Stomach (tissue), 4 donors: ENCODE measurements around the gene SCYL2.
"Not testable (repeated sequence)": the region's sequence is repeated elsewhere in the genome, so short reads cannot be mapped to it uniquely, and the experiment has no call there.

Experiments
- POLR2A ChIP-seq, 4 donors: fragments of 450-650 bp; IDR thresholded peaks; one replicate each; pipeline ENCODE4 v1.6.1; 2016; ENCODE audit warnings: antibody characterized with exemption in 4 of 4, control low read depth in 2 of 4, mild to moderate bottlenecking in 1 of 4, moderate library complexity in 1 of 4
- TF ChIP-seq, protein P1 (sequence below), 7 experiments: fragments of 450-650 bp in 4 of 7; fragments of 200-600 bp in 3 of 7; sonication (generic) in 3 of 7; IDR thresholded peaks; one replicate each; pipeline ENCODE4 v1.5.1; 2016 to 2019; ENCODE audit warnings: antibody characterized with exemption in 7 of 7, control low read depth in 2 of 7, mild to moderate bottlenecking in 1 of 7

DNA sequence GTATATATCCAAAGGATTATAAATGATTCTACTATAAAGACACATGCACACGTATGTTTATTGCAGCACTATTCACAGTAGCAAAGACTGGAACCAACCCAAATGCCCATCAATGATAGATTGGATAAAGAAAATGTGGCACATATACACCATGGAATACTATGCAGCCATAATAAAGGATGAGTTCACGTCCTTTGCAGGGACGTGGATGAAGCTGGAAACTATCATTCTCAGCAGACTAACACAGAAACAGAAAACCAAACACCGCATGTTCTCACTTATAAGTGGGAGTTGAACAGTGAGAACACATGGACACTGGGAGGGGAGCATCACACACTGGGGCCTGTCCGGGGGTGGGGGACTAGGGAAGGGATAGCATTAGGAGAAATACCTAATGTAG is 41.2 kb downstream of the SCYL2 start:
- TF ChIP-seq, protein P1, sequence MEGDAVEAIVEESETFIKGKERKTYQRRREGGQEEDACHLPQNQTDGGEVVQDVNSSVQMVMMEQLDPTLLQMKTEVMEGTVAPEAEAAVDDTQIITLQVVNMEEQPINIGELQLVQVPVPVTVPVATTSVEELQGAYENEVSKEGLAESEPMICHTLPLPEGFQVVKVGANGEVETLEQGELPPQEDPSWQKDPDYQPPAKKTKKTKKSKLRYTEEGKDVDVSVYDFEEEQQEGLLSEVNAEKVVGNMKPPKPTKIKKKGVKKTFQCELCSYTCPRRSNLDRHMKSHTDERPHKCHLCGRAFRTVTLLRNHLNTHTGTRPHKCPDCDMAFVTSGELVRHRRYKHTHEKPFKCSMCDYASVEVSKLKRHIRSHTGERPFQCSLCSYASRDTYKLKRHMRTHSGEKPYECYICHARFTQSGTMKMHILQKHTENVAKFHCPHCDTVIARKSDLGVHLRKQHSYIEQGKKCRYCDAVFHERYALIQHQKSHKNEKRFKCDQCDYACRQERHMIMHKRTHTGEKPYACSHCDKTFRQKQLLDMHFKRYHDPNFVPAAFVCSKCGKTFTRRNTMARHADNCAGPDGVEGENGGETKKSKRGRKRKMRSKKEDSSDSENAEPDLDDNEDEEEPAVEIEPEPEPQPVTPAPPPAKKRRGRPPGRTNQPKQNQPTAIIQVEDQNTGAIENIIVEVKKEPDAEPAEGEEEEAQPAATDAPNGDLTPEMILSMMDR (IDR thresholded peaks at IDR 0.05) = not testable (repeated sequence)
- not testable (repeated sequence) for TF ChIP-seq POLR2A (IDR thresholded peaks at IDR 0.05)
